Measurements from ENCODE around the gene NPB. TPM values are rescaled to one million over a fixed set of nuclear protein-coding genes. Genes with fewer than 3 reads are reported as not detected.

Gene NPB
- polyA plus RNA-seq, 1 donor (not counting 4 experiments of a cell fraction or from before 2014, with no cell fraction given) = not detected

DNA sequence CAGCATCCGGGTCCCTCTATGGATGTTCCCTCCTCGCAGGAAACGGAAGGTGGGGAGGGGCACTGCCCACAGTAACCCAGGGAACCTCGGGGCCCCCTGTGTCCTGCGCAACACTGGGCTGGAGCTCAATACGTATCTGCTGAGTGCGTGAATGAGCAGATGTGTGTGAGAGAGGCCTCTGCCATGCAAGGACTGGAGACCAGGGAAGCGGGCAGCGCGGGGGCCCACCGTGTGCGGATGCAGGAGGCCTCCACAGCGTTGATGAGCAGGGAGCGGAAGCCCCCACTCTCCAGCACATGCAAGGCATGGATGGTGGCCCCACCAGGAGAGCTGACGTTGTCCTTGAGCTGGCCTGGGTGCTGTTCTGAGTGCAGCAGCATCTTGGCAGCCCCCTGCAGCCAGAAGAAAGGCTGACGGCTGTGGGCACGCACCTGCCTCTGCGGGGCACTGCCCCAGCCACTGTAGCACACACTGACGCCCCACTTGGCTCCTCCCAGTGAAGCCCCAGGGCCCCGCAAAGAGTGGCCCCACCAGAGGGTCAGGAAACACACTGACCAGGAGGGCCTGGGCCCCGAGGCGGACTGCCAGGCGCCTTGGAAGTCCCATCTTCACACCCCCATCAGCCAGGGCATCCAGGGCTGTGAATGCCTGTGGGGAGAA, 32.2 kb downstream of the NPB start:
- no peaks in the 10 kb centered on the region for H4K20me1 ChIP-seq (ENCODE audit: control insufficient read depth, extremely low read depth, insufficient read depth, low read length)
- no peak overlapping the region for H3K27ac ChIP-seq (ENCODE audit: control insufficient read depth, insufficient read depth, low read length)
- TF ChIP-seq EZH2 (IDR thresholded peaks at IDR 0.05; ENCODE audit: low read length) = no peak
- TF ChIP-seq, protein P1, sequence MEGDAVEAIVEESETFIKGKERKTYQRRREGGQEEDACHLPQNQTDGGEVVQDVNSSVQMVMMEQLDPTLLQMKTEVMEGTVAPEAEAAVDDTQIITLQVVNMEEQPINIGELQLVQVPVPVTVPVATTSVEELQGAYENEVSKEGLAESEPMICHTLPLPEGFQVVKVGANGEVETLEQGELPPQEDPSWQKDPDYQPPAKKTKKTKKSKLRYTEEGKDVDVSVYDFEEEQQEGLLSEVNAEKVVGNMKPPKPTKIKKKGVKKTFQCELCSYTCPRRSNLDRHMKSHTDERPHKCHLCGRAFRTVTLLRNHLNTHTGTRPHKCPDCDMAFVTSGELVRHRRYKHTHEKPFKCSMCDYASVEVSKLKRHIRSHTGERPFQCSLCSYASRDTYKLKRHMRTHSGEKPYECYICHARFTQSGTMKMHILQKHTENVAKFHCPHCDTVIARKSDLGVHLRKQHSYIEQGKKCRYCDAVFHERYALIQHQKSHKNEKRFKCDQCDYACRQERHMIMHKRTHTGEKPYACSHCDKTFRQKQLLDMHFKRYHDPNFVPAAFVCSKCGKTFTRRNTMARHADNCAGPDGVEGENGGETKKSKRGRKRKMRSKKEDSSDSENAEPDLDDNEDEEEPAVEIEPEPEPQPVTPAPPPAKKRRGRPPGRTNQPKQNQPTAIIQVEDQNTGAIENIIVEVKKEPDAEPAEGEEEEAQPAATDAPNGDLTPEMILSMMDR (optimal IDR thresholded peaks at IDR 0.05 in 1 of 3, IDR thresholded peaks at IDR 0.05 in 1 of 3, conservative IDR thresholded peaks at IDR 0.05 in 1 of 3; ENCODE audit: extremely low read depth in 1 of 3, insufficient read depth in 2 of 3, low read length in 3 of 3) = no peak
- FAIRE-seq (no peak), DNase-seq (ENCODE audit: low read depth, low spot score) (no peak)
- no peak overlapping the region for H3K4me3 ChIP-seq (ENCODE audit: control insufficient read depth in 2 of 3, extremely low read depth in 1 of 3, insufficient read depth in 2 of 3, low read depth in 1 of 3, low read length in 3 of 3)
- H3K79me2 ChIP-seq (ENCODE audit: control insufficient read depth, insufficient read depth, low read length) = no peaks in the 10 kb centered on the region
- H3K9me1 ChIP-seq (ENCODE audit: control insufficient read depth, extremely low read depth, insufficient read depth, low read length) = no peaks in the 10 kb centered on the region
- no peak overlapping the region for H2AFZ ChIP-seq (ENCODE audit: control insufficient read depth, low read length)
- no peaks in the 10 kb centered on the region for H3K9me3 ChIP-seq (ENCODE audit: control insufficient read depth, low read depth, low read length)
- dilution Hi-C loops (cut with MboI; ENCODE audit: extremely low pct_ligation_motif_present, low sequenced_read_pairs) = no loop called here
- no peaks in the 10 kb centered on the region for H3K27me3 ChIP-seq (ENCODE audit: control insufficient read depth, extremely low read depth, insufficient read depth, low read length)
- peaks cover 4% of the 10 kb centered on the region for H3K4me1 ChIP-seq (ENCODE audit: control insufficient read depth, extremely low read depth, insufficient read depth, low read length)
- no peak overlapping the region for H3K4me2 ChIP-seq (ENCODE audit: control insufficient read depth, extremely low read depth, insufficient read depth, low read depth, low read length)
- H3K9ac ChIP-seq (ENCODE audit: control insufficient read depth, extremely low read depth, insufficient read depth, low read length) = no peak overlapping the region
- H3K36me3 ChIP-seq (ENCODE audit: control insufficient read depth in 2 of 2, extremely low read depth in 1 of 2, insufficient read depth in 2 of 2, low read length in 2 of 2) = peaks cover 0 to 2% of the 10 kb centered on the region in 2 experiments

DNA sequence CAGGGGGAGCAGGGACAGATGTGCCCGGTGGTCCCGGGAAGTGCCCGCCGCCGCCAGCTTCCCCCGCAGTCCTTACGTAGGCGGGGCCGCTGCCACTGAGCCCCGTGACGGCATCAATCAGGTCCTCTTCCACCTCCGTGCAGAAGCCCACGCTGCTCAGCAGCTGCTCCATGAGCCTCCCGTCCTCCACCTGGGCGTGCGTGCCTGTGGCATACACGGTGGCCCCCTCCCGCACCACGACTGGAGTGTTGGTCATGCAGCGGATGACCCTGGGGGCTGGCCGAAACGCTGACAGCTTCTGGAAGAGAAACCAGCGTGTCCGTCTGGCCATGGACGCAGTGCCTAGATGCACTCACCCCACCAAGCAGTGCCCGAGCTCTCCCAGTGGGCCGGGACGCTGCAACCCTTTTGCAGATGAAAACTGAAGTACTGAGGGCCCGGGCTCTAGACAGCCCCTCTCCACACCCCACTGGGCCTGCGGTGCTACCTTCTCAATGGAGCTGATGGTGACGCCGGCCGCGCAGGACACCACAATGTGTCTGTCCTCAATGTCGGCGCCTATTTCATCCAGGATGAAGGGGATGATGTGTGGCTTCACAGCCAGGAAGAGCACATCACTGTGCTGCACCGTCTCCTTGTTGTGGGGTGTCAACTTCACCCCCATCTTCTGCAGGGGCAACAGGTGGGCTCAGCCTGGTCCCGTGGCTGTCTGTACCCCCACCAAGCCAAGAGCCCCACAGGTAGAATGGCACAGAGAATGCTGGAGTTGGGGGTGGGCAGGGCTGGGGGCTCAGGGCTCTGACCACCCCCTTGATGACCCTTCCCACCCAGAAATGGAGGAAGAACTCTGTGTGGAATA, 33.0 kb downstream of the NPB start:
- no peaks in the 10 kb centered on the region for H3K9me1 ChIP-seq (ENCODE audit: control insufficient read depth, extremely low read depth, insufficient read depth, low read length)
- H3K9me3 ChIP-seq (ENCODE audit: control insufficient read depth, low read depth, low read length) = no peaks in the 10 kb centered on the region
- peaks cover 4% of the 10 kb centered on the region for H3K4me1 ChIP-seq (ENCODE audit: control insufficient read depth, extremely low read depth, insufficient read depth, low read length)
- H2AFZ ChIP-seq (ENCODE audit: control insufficient read depth, low read length) = no peak overlapping the region
- H3K27ac ChIP-seq (ENCODE audit: control insufficient read depth, insufficient read depth, low read length) = no peak overlapping the region
- no peaks in the 10 kb centered on the region for H3K27me3 ChIP-seq (ENCODE audit: control insufficient read depth, extremely low read depth, insufficient read depth, low read length)
- FAIRE-seq (no peak), DNase-seq (ENCODE audit: low read depth, low spot score) (no peak)
- no peaks in the 10 kb centered on the region for H3K79me2 ChIP-seq (ENCODE audit: control insufficient read depth, insufficient read depth, low read length)
- TF ChIP-seq EZH2 (IDR thresholded peaks at IDR 0.05; ENCODE audit: low read length) = no peak
- TF ChIP-seq, protein P1 (optimal IDR thresholded peaks at IDR 0.05 in 1 of 3, IDR thresholded peaks at IDR 0.05 in 1 of 3, conservative IDR thresholded peaks at IDR 0.05 in 1 of 3; ENCODE audit: extremely low read depth in 1 of 3, insufficient read depth in 2 of 3, low read length in 3 of 3) = no peak
- H3K4me3 ChIP-seq (ENCODE audit: control insufficient read depth in 2 of 3, extremely low read depth in 1 of 3, insufficient read depth in 2 of 3, low read depth in 1 of 3, low read length in 3 of 3) = no peak overlapping the region
- dilution Hi-C loops (cut with MboI; ENCODE audit: extremely low pct_ligation_motif_present, low sequenced_read_pairs) = no loop called here
- H3K4me2 ChIP-seq (ENCODE audit: control insufficient read depth, extremely low read depth, insufficient read depth, low read depth, low read length) = no peak overlapping the region
- no peak overlapping the region for H3K9ac ChIP-seq (ENCODE audit: control insufficient read depth, extremely low read depth, insufficient read depth, low read length)
- peaks cover 0 to 2% of the 10 kb centered on the region in 2 experiments for H3K36me3 ChIP-seq (ENCODE audit: control insufficient read depth in 2 of 2, extremely low read depth in 1 of 2, insufficient read depth in 2 of 2, low read length in 2 of 2)
- no peaks in the 10 kb centered on the region for H4K20me1 ChIP-seq (ENCODE audit: control insufficient read depth, extremely low read depth, insufficient read depth, low read length)
